Middle frontal gyrus (tissue), 1 donor: ENCODE results near the gene STOX2.
"Not testable (repeated sequence)": the region's sequence is repeated elsewhere in the genome, so short reads cannot be mapped to it uniquely, and the experiment has no call there.

Source experiments
- DNase-seq: peaks from one replicate; pipeline ENCODE4 v3.0.0-alpha.2; 2015; ENCODE audit warnings: low spot score; ENCODE audit errors: extremely low spot score

Gene STOX2

GRCh38 chr4:184019667-184020623 is 114.8 kb downstream of the STOX2 start:
- no peak for DNase-seq

GRCh38 chr4:184021389-184021788 is 116.3 kb downstream of the STOX2 start:
- DNase-seq, result no peak

GRCh38 chr4:184022679-184023383 is 117.7 kb downstream of the STOX2 start:
- no peak for DNase-seq

- DNase-seq, result no peak
Observed at GRCh38 chr4:184024637-184025036, 119.5 kb downstream of the STOX2 start.

GRCh38 chr4:184028561-184029374 is 123.7 kb downstream of the STOX2 start:
- no peak for DNase-seq

GRCh38 chr4:184030036-184030435 is 124.9 kb downstream of the STOX2 start:
- DNase-seq, result no peak

GRCh38 chr4:184030764-184031163 is 125.7 kb downstream of the STOX2 start:
- DNase-seq, result no peak

- no peak for DNase-seq
Observed at GRCh38 chr4:184032091-184032490, 127.0 kb downstream of the STOX2 start.

GRCh38 chr4:184039963-184040383 is 134.9 kb downstream of the STOX2 start:
- DNase-seq, result no peak

- DNase-seq, result no peak
Observed at GRCh38 chr4:184041156-184041555, 136.0 kb downstream of the STOX2 start.

- no peak for DNase-seq
Observed at GRCh38 chr4:184046148-184046547, 141.0 kb downstream of the STOX2 start.

- DNase-seq, result not testable (repeated sequence)
Observed at GRCh38 chr4:184051262-184051661, 146.2 kb downstream of the STOX2 start.

GRCh38 chr4:184052616-184053015 is 147.5 kb downstream of the STOX2 start:
- DNase-seq, result no peak

GRCh38 chr4:184053434-184053833 is 148.3 kb downstream of the STOX2 start:
- no peak for DNase-seq

GRCh38 chr4:184056877-184057276 is 151.8 kb downstream of the STOX2 start:
- no peak for DNase-seq

- no peak for DNase-seq
Observed at GRCh38 chr4:184058026-184058425, 152.9 kb downstream of the STOX2 start.

- DNase-seq, result no peak
Observed at GRCh38 chr4:184059099-184059498, 154.0 kb downstream of the STOX2 start.

GRCh38 chr4:184061582-184061981 is 156.5 kb downstream of the STOX2 start:
- DNase-seq, result no peak

GRCh38 chr4:184062769-184063168 is 157.7 kb downstream of the STOX2 start:
- DNase-seq, result no peak

- no peak for DNase-seq
Observed at GRCh38 chr4:184064877-184065276, 159.8 kb downstream of the STOX2 start.

GRCh38 chr4:184066584-184067300 is 161.6 kb downstream of the STOX2 start:
- no peak for DNase-seq
